HuH-7 (cell line): ENCODE results near the gene EEFSEC.

Experiments
- DNase-seq: peaks from one replicate; pipeline ENCODE4 v3.0.0; 2011; ENCODE audit warnings: low spot score

Gene EEFSEC

DNA sequence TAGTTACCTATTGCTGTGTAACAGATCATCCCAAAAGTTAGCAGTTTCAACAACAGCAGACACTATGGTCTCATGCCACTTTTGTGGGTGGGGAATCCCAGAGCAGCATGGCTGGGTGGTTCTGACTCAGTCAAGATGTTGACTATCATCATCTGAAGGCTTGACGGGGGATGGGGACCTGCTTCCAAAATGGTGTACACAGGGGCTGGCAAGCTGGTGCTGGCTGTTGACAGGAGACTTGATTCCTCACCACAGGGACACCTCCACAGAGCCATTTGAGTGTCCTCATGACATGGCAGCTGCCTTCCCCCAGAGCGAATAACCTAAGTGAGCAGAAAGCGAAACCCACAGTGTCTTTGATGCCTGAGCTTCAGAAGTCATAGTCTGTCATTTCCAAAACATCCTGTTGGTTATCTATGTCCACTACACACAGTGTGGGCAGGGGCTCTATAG, 294.3 kb downstream of the EEFSEC start:
- DNase-seq, result no peak

DNA sequence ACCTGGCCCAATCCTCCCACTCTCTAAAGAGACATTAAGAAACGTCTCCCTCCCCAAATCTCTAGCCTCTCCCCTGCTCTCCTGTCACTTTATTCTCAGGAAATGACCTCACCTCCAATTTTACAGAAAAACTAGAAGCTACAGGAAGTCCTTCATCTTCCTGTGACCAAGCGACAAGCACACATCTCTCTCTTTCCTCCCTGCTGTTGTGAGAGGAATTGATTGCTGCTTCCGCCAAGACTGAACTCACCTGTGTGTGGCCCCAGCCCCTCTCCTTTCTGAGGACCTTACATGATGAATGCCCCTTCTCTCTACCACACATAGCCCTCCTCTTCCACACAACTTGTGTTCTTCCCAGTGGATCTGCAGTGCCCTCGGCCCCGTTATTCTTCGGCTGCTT, 295.2 kb downstream of the EEFSEC start:
- no peak for DNase-seq

DNA sequence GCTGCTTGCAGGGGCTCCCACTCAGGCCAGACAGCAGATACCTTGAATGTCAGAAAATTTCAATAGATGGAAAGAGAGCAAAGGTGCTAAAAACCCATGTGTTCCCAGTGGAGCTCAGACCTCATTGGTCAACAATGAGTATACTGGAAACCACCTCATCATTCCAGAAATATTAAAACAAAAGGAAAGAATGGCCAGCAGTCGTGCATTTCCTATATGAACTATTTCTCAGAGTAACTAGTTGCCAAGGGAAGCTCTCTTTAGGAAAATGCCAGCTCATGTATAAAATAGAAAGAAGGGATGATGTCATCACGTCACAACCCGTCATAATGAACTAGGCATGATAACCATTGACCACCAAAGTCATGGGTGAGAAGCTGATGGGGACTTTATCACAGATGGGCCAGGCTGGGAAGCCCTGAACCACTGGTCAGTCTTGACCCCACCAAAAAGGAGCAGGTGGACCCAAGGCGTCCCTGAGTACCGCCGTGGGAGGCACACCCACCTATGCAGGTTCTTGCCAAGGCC, 295.9 kb downstream of the EEFSEC start:
- no peak for DNase-seq

DNA sequence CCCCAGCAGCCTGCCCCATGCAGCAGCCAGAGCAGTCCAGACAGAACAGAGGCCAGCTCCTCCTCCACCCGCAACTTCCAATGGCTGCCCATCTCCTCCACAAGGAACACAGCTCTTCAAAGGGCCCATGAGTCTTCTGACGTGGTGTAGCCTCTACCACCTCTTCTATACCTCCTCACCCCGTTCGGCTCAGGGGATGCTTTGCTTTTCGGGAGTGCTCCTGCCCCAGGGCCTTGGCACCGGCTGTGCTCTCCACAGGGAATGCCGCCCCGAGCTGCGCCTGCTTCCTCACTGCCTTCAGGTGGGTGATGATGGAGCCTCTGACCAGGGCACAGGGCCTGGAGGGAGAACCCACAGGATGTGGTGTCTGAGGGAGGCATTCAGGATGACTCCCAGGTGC, 298.8 kb downstream of the EEFSEC start:
- DNase-seq, result no peak

GRCh38 chr3:128452678-128453275, 299.5 kb downstream of the EEFSEC start:
- DNase-seq, result no peak

DNA sequence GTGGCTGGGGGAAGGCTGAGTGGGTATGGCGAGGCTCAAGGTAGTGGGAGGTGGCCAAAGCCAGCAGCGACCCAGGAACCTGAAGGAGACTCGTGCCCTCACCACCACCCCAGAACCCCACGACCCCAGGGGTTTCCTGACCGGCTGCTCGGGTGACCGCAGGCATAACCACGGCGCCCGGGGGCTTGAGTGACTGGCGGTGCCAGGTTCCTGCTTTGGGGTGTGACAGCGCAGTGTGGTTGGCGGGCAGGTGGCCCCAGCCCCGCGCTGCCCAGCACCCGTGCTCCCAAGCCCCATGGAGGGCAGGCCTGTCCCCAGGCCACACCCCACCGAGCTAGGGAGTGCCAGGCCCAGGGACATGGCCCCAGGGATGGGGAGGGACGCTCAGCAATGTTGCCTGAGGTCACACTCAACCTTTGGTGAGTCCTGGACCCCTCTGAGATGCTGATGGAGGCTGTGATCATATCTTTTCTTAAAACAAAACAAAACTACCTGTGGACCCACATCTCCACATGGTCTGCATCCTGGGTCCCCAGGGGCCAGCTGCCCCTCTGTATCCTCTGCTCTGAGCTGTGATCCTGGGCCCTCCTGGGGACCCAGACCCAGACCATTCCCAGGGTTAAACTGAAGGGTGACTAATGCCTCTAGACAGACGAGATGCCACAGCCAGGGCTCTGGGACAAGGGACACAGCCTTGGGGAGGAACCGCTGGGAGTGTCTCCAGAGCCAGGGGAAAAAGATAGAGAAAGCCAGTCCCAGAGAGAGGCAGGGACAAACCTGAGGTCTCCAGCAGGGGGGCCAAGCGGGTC, 300.4 kb downstream of the EEFSEC start:
- DNase-seq, result no peak

DNA sequence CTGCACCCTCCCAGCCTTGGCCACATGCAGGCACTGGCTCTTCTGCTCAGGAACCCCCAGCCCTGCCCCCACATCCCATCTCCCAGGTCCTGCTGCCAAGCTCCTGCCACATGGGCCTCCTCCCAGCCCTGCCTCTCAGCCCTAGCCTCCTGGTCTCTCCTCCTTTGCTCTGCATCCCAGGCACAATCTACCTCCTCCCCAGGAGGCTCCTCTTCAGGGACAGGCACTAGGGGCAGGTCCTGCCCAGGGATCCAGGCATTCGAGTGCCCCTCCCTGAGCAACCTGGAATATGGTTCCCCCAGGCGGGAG, 301.0 kb downstream of the EEFSEC start:
- no peak for DNase-seq

DNA sequence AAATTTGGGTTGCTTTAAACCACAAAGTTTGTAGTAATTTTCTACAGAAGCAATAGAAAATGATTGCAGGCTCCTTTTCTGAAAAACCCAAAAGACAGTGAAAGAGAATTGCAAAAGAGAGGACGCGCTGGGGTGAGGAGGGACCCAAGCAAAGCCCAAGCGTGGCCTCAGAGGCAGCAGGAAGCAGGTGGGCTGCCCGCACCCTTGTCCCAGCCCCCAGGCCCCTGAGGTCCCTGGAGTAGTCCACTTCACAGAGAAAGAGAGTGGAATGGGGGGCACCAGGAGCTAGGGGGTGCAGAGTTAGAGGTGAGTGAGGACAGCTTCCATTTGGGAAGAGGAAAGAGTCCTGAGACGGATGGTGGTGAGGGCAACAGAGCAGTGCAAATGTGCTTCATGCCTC, 301.8 kb downstream of the EEFSEC start:
- DNase-seq, result no peak

GRCh38 chr3:128455786-128456748, 302.8 kb downstream of the EEFSEC start:
- DNase-seq, result no peak

GRCh38 chr3:128456776-128457715, 303.8 kb downstream of the EEFSEC start:
- DNase-seq, result no peak

GRCh38 chr3:128457937-128458336, 304.7 kb downstream of the EEFSEC start:
- DNase-seq, result no peak
